ENCODE measurements around the gene TBX4.

- TF ChIP-seq, protein P1, sequence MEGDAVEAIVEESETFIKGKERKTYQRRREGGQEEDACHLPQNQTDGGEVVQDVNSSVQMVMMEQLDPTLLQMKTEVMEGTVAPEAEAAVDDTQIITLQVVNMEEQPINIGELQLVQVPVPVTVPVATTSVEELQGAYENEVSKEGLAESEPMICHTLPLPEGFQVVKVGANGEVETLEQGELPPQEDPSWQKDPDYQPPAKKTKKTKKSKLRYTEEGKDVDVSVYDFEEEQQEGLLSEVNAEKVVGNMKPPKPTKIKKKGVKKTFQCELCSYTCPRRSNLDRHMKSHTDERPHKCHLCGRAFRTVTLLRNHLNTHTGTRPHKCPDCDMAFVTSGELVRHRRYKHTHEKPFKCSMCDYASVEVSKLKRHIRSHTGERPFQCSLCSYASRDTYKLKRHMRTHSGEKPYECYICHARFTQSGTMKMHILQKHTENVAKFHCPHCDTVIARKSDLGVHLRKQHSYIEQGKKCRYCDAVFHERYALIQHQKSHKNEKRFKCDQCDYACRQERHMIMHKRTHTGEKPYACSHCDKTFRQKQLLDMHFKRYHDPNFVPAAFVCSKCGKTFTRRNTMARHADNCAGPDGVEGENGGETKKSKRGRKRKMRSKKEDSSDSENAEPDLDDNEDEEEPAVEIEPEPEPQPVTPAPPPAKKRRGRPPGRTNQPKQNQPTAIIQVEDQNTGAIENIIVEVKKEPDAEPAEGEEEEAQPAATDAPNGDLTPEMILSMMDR (IDR thresholded peaks at IDR 0.05) = no peak
- TF ChIP-seq POLR2A (IDR thresholded peaks at IDR 0.05) = no peak
Measured at GRCh38 chr17:61429274-61429673, 22.9 kb upstream of the TBX4 start.

Data from thyroid gland (tissue), 4 donors.